Pancreas (tissue), 10 donors: ENCODE results near the gene ZBED3. TPM values are rescaled to one million over a fixed set of nuclear protein-coding genes. Genes with fewer than 3 reads are reported as not detected.

Source experiments
- ATAC-seq, 4 donors: fragments of 200-7000 bp; cut with Tn5 transposase; one replicate each; pipeline versions ENCODE4 v1.8.0 to v1.9.1; 2020; ENCODE audit warnings: mild to moderate bottlenecking in 4 of 4, moderate library complexity in 4 of 4
- DNase-seq, 6 donors: peaks; one replicate each; pipeline ENCODE4 v3.0.0-alpha.2; 2020
- FAIRE-seq: peaks from 2 replicates; lab custom pipeline; 2012; peaks lifted over from hg19 to GRCh38; lab: Jason Lieb, UNC
- H3K27ac ChIP-seq, 4 donors: fragments of 200-600 bp; sonication (generic); 1 replicate in 3 of 4; 2 replicates in 1 of 4; pipeline versions ENCODE4 v1.5.0 to v1.8.0; 2020
- H3K27me3 ChIP-seq, 4 donors: fragments of 200-600 bp; one replicate each; pipeline ENCODE4 v1.8.0; 2021
- H3K36me3 ChIP-seq, 3 donors: fragments of 200-600 bp; sonication (generic) in 1 of 3; one replicate each; pipeline versions ENCODE4 v1.5.0 to v1.8.0; 2020 to 2021
- H3K4me1 ChIP-seq, 3 donors: fragments of 200-600 bp; one replicate each; pipeline ENCODE4 v1.8.0; 2021
- H3K4me3 ChIP-seq, 4 donors: fragments of 200-600 bp; sonication (generic) in 2 of 4; one replicate each; pipeline versions ENCODE4 v1.5.0 to v1.8.0; 2020 to 2021
- H3K9me3 ChIP-seq, 4 donors: fragments of 200-600 bp; one replicate each; pipeline ENCODE4 v1.8.0; 2021
- WGBS, 2 donors: extraction: QIAGEN DNeasy Blood & Tissue Kit; methylation state at CpG; one replicate each; pipeline ENCODE4 v1.1.7; 2013; 5-methylcytosine and 5-hydroxymethylcytosine counted together
- intact Hi-C, 3 donors: fragments of 100-400 bp; cut with DNase I; formaldehyde crosslinking; loops; one replicate each; pipeline versions ENCODE4 v1.11.1 to v1.14.2; 2022
- polyA plus RNA-seq, 2 donors: library from polyadenylated mRNA; stranded (reverse); fragments of 200-250 nt; gene quantifications; one replicate each; pipeline ENCODE4 v1.2.3, GENCODE V29; 2013
- total RNA-seq, 6 donors: library from RNA; stranded (reverse); fragmentation: NEBNext Ultra II Directional in 4 of 6; extraction: Animal tissue kit (Norgen Biotek cat#: 25700) in 4 of 6; gene quantifications; one replicate each; pipeline versions ENCODE4 v1.2.1 to v1.2.4, GENCODE V29; 2021 to 2023
- TF ChIP-seq, protein P1 (sequence below), 4 donors: fragments of 200-600 bp; sonication (generic) in 3 of 4; IDR thresholded peaks; one replicate each; pipeline versions ENCODE4 v1.5.0 to v1.8.0; 2021; ENCODE audit warnings: antibody characterized with exemption in 4 of 4
- donor health status: healthy with polysubstance abuse.
- donor health status: DM: no; HTN: no; CAD: no; lungs with moderate emphysema.
- donor health status: DM: no; HTN: no; CAD: no.
- donor health status: control.
- donor health status: control.
- donor health status: Bipolar disorder and iron deficiency.
- donor health status: DM: yes; HTN: yes; CAD: no.
- donor health status: DM: no; HTN: no; CAD: no.
- donor health status: DM: no; HTN: no; CAD: no.
- donor health status: DM: yes; HTN: yes; CAD: no.

The ZBED3 gene
- total and polyA plus RNA-seq, 8 donors: 4.2 to 20.8 (median 9.1) TPM

- no peak overlapping the region for H3K4me3 ChIP-seq
- WGBS, 2 donors: 95 to 98% methylated on average over 1 of the region's 1 CpG
Measured at GRCh38 chr5:77046416-77047073, 40.5 kb downstream of the ZBED3 start.

DNA sequence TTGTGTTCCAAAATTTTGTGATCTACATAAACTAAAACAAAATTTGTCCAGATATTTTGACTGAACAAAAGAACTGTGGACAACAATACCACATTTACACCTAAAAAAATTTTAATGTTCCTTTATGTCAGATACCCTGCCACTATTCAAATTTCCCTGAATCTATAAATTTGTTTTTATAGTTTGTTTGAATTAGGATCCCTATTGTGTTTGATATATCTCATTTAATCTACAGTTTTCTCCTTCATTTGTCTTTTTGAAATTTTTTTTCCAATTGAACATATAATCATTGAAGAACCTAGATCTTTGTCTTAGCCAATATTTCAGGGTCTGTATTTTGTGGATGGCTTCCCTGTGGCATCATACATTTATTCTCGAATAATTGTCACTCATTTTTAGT lies 51.1 kb downstream of the ZBED3 start:
- H3K27ac ChIP-seq: no peak overlapping the region
- ATAC-seq: no peak
- H3K9me3 ChIP-seq: no peaks in the 10 kb centered on the region
- FAIRE-seq: no peak
- H3K4me3 ChIP-seq: no peak overlapping the region
- peaks cover 0 to 38% (median 13%) of the 10 kb centered on the region in 3 donors for H3K36me3 ChIP-seq
- no peaks in the 10 kb centered on the region for H3K27me3 ChIP-seq
- DNase-seq: no peak
- intact Hi-C loops: no loop called here
- TF ChIP-seq, protein P1, sequence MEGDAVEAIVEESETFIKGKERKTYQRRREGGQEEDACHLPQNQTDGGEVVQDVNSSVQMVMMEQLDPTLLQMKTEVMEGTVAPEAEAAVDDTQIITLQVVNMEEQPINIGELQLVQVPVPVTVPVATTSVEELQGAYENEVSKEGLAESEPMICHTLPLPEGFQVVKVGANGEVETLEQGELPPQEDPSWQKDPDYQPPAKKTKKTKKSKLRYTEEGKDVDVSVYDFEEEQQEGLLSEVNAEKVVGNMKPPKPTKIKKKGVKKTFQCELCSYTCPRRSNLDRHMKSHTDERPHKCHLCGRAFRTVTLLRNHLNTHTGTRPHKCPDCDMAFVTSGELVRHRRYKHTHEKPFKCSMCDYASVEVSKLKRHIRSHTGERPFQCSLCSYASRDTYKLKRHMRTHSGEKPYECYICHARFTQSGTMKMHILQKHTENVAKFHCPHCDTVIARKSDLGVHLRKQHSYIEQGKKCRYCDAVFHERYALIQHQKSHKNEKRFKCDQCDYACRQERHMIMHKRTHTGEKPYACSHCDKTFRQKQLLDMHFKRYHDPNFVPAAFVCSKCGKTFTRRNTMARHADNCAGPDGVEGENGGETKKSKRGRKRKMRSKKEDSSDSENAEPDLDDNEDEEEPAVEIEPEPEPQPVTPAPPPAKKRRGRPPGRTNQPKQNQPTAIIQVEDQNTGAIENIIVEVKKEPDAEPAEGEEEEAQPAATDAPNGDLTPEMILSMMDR (IDR thresholded peaks at IDR 0.05): no peak
- H3K4me1 ChIP-seq: peaks cover 7 to 17% (median 8%) of the 10 kb centered on the region in 3 donors
- WGBS, 2 donors: 84 to 87% methylated on average over 1 of the region's 1 CpG

More at GRCh38 chr5:77046416-77047073, 40.5 kb downstream of the ZBED3 start:
- TF ChIP-seq, protein P1 (IDR thresholded peaks at IDR 0.05): no peak
- H3K27me3 ChIP-seq: no peaks in the 10 kb centered on the region
- no peaks in the 10 kb centered on the region for H3K4me1 ChIP-seq
- peaks cover 0 to 18% (median 2%) of the 10 kb centered on the region in 3 donors for H3K36me3 ChIP-seq
- intact Hi-C loops: no loop called here
- H3K27ac ChIP-seq: no peak overlapping the region
- no peak for ATAC-seq
- no peak for FAIRE-seq
- no peak for DNase-seq
- no peaks in the 10 kb centered on the region for H3K9me3 ChIP-seq

- FAIRE-seq (no peak), ATAC-seq (no peak), DNase-seq (no peak)
- TF ChIP-seq, protein P1 (IDR thresholded peaks at IDR 0.05): no peak
- Histone ChIP-seq H3K4me3 (no peak overlapping the region), H3K27ac (no peak overlapping the region), H3K36me3 (peaks cover 0 to 22% (median 0%) of the 10 kb centered on the region in 3 donors), H3K27me3 (no peaks in the 10 kb centered on the region), H3K9me3 (no peaks in the 10 kb centered on the region), H3K4me1 (peaks cover 7 to 21% (median 8%) of the 10 kb centered on the region in 3 donors)
- WGBS, 2 donors: 80 to 83% methylated on average over 5 of the region's 5 CpGs
- intact Hi-C loops: no loop called here
Measured at GRCh38 chr5:77033338-77033737, 53.7 kb downstream of the ZBED3 start.

- TF ChIP-seq, protein P1 (IDR thresholded peaks at IDR 0.05): no peak
Measured at GRCh38 chr5:77032635-77033034, 54.5 kb downstream of the ZBED3 start.

GRCh38 chr5:77031891-77032290 lies 55.2 kb downstream of the ZBED3 start:
- TF ChIP-seq, protein P1 (IDR thresholded peaks at IDR 0.05): no peak
- H3K4me3 ChIP-seq: peak overlapping the region in 1 of 4 donors; percentile 88
- H3K36me3 ChIP-seq: peaks cover 0 to 13% (median 0%) of the 10 kb centered on the region in 3 donors
- intact Hi-C loops: no loop called here
- H3K4me1 ChIP-seq: peaks cover 7 to 21% (median 8%) of the 10 kb centered on the region in 3 donors
- no peak for ATAC-seq
- DNase-seq: no peak
- WGBS, 2 donors: 87 to 90% methylated on average over 3 of the region's 3 CpGs
- no peaks in the 10 kb centered on the region for H3K27me3 ChIP-seq
- H3K9me3 ChIP-seq: no peaks in the 10 kb centered on the region
- no peak overlapping the region for H3K27ac ChIP-seq
- FAIRE-seq: no peak

More at GRCh38 chr5:77032635-77033034, 54.5 kb downstream of the ZBED3 start:
- DNase-seq: no peak
- Histone ChIP-seq H3K4me1 (peaks cover 7 to 21% (median 8%) of the 10 kb centered on the region in 3 donors), H3K4me3 (no peak overlapping the region), H3K27ac (no peak overlapping the region), H3K27me3 (no peaks in the 10 kb centered on the region), H3K9me3 (no peaks in the 10 kb centered on the region), H3K36me3 (peaks cover 0 to 21% (median 0%) of the 10 kb centered on the region in 3 donors)
- no peak for FAIRE-seq
- ATAC-seq: no peak
- intact Hi-C loops: no loop called here
- 71 to 77% methylated on average over 4 of the region's 4 CpGs for WGBS, 2 donors
